GM12801 (cell line): ENCODE results near the gene ZXDC.

Experiments
- TF ChIP-seq, protein P1 (sequence below): IDR thresholded peaks from one replicate; pipeline ENCODE4 v1.5.1; 2011; ENCODE audit warnings: control low read depth; ENCODE audit not compliant: insufficient read length; ENCODE audit errors: extremely low read depth

The ZXDC gene

DNA sequence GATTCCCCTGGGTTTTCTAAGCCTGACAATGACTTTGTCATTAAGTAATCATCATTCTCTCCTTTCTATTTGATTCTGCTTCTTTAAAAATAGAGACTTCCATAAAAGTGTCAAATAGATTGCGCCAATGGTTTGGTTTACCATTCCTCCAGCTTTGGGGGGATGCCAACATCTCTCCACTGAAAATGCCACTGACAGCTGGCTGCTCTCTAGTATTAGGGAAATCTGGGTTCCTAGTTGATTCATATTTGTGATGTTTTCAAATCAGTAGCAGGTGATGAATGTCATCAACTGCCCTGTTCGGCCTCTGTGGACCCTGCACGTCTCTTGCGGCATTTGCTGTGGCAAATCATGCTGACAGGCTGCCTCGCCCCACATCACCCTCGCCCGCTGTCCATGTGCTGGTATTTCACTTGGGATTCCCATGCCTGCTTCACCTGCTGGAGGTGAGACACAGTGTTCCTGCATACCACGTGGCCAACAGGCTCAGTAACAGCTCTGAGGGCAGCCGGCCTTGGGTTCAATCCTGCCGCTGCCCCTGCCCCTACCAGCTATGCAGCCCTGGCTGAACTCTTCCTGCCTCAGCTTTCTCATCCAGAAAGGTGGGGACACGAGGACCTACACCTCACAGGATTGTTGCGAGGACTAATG, 28.1 kb downstream of the ZXDC start:
- TF ChIP-seq, protein P1, sequence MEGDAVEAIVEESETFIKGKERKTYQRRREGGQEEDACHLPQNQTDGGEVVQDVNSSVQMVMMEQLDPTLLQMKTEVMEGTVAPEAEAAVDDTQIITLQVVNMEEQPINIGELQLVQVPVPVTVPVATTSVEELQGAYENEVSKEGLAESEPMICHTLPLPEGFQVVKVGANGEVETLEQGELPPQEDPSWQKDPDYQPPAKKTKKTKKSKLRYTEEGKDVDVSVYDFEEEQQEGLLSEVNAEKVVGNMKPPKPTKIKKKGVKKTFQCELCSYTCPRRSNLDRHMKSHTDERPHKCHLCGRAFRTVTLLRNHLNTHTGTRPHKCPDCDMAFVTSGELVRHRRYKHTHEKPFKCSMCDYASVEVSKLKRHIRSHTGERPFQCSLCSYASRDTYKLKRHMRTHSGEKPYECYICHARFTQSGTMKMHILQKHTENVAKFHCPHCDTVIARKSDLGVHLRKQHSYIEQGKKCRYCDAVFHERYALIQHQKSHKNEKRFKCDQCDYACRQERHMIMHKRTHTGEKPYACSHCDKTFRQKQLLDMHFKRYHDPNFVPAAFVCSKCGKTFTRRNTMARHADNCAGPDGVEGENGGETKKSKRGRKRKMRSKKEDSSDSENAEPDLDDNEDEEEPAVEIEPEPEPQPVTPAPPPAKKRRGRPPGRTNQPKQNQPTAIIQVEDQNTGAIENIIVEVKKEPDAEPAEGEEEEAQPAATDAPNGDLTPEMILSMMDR, result no peak

DNA sequence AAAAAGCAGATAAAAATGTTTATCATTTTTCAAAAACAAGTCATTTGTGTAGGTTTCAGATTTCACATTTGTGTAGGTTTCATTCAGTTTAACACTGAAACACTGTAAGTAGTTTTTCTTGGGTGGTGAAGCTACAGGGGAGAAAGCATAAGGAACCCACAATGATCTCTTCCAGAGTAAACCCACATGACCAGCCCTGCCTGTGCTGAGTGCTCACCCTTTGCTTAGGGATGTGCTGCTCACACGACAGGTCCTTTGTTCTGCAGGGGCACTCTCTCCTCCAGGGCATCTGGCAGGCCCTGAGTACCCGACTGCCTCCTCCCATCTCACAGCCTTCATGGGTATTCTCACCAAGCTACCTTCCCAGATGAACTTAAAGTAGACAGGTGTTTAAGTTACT, 28.9 kb downstream of the ZXDC start:
- TF ChIP-seq, protein P1, result no peak

DNA sequence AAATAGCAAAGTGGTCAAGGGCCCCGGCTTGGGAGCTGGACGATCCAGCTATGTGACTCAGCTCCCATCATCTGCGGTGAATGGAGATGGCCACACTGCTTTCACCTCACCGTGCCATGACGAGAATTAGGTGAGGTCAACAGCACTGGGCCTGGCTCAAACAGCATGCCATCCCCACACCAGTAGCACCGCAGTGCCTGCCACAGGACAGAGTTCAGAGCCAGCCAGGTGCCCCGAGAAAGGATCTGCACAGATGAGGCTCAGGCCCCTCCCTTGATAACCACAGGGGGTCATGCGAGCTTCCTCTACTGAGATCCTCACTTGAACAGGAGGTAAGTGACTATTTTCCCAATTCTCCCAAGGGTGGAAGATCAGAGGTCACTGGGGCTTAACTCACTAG, 29.4 kb downstream of the ZXDC start:
- TF ChIP-seq, protein P1, result no peak

DNA sequence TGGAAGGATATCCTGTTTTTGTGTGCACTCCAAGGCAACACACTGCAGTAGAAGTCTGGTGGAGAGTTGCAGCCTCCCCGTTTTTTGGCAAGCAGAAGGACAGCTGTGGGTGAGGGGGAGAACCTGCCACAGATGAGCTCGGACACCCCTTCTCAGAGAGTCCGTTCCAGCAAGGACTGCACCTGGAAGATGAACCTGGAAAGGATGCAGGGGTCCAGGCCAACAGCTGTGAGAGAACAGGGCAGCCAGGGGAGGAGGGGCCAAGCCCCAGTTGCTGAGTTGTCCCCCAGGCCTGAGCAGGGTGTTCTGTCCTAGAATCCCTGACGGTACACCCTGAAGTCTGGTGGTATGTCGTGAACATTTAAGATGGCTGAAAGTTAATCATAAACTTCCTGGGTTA, 30.2 kb downstream of the ZXDC start:
- TF ChIP-seq, protein P1, result no peak

DNA sequence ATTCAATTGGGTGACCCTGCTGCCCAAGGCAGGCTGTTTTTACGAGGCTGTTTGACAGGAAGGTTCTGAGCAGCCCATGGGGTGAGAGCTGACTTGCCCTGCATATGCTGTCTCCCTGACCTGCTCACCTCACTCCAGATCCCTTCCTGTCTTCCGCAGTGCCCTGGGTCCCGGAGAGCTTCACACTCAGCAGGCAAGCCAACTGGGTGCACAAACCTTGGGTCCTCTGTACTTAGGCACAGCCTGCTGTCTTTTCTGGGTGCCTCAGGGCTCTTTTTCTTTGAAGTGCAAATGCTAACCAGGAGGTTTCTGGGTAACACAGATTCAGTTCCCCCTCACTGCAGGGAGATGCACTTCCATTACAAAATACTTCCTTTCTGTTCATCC, 32.8 kb downstream of the ZXDC start:
- TF ChIP-seq, protein P1, result no peak

DNA sequence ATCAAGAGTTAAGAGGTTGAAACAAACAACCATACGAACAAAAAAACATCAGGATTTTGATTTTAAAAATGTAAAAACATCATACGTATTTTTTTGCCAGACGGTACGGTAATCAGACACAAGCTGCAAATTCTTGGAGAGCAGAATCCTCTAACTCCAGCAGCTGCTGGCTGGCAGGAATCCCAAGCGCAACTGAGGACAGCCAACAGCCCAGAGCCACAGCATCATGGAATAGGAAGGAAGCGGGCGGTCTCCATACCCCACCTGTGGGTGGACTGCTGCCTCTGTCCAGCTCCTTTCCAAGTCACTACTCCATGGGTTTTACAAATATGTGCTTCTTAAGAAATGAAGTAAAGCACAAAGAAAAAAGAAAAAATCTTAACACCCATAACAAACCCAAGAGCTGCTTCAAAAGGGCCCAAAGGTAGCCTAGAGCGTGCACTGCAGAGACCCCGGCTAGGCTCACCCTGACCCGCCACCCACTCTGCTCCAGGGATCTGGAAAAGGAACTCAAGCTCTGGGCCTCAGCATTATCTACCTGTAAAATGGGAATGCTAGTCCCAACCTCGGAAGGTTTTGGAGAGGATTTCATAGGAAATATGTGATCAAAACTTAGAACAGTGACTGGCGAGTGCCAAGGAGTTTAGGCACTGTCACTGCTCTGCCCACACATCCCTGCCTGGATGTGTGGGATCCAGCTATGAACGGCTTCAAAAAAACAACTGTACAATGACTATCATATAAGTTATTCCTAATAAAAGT, 33.4 kb downstream of the ZXDC start:
- TF ChIP-seq, protein P1, result no peak

DNA sequence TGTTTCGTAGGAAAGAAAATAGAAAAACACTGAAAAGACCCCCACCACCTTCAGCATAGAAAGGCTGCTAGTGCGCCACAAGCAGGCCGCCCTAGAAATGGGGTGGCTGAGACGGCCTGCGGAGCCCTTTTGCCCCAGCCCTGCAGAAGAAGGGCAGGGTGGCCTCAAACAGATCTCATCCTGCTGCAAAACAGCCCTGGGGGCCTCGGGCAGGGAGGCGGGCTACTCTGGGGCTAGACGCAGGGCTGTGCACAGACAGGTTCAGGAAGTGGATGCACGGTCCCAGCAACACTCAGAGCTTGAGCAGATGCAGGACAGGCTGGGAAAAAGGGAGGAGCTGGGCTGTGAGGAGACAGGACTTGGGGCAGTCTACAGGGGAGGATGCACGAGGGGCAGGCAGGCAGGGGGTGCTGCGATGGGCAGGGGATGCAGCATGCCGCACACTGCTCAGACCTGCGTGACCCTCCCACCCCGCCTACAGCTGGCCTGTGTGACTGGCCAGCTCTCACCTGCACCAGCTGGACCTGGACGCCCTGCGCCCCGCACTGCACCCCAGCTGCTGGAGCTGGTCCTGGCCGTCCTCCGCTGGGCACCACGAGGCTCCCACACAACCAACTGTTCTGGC, 34.3 kb downstream of the ZXDC start:
- TF ChIP-seq, protein P1, result no peak
